ENCODE results near the gene TRIB2.

The TRIB2 gene

DNA sequence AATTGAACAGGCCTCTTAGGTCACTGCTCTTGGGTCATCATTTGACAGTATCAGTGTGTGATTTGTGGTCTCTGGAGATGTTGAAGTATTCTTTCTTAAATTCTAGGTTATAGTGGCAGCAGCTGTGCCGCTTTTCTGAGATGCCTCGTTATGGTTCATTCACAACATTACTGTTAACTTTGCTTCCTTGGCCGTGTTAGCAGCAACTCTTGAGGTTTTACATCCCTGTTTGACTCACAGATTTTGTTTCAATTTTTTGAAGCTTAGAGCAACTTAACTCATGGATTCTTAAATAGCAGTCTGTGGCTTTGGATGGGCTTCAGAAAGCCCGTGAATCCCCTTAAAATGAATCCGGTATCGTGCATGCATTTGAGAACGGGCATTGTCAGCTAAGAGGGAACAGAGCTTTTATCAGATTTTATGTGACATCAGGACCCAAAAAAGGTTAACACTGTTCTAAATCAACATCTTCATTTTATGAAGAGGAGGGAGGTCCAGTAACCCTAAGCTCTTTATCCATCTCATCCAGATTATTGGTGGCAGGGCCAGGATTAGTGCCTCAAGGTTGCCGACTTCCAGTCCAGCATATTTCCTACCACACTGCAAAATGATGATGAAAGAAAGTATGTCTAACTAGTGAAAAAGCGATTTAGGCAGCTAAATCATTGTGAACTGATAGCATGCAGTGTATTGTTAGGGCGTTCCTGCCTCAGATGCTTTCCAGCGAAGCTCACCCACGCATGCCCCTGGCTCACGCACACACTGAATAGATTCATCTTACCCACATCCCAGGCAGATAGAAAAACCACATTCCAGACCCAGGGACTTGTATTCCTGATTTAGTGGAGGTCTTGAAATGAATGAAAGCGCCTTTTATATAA lies 5.1 kb downstream of the TRIB2 start:
- no peak for DNase-seq

GRCh38 chr2:12722447-12723316 lies 5.9 kb downstream of the TRIB2 start:
- no peak for DNase-seq

DNA sequence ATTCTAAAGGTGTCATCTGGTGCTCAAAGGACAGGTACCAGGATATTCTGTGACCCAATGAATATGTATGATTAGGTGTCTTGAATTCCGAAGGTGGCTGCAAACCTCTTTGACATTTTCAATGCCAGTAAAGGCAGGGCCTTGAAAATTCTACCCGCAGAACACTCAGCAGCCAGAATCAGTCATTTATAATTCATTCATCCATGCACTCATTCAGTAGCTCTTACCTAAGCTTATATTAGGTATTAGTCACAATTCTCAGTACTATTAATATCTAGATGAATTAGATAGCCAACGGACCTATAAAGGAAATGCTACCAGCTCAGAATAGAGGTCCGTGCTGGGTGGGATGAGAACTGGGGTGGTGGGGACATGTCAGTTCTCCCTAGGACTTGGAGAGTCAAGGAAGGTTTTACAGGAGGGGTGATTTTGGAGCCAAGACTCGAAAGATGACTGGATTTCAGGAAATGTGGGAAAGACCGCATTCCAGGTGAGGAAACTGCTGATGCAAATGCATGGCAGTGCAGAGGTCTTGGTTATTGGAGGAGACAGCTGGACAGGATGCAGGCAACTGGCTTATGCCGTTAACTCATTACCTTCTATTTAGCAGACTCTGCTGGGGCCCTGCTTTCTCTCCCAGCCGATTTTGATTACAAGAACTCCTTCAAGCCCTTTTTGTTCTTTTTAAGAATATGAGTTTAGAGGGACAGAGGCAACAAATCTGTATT lies 7.2 kb downstream of the TRIB2 start:
- no peak for DNase-seq

GRCh38 chr2:12725233-12726187 lies 8.8 kb downstream of the TRIB2 start:
- no peak for DNase-seq

DNA sequence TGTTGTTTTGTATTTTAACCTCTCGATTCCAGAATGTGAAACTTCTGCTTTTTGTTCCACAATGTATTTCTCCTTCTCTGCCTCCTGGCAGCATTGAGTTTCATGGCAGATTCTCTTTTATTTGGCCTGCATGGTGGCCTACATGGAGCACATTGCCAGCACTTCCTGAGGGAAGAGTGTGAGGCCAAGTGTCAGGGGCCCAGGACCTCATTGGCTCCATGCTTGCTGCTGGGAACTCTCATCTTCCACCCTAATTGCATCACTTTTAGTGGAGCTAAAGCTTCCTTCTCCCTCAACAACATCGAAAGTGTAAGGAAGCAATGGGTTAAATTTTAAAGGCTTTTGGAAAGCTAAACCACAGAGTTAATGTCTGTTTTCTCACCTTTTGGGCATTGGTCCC lies 9.5 kb downstream of the TRIB2 start:
- DNase-seq, result no peak

DNA sequence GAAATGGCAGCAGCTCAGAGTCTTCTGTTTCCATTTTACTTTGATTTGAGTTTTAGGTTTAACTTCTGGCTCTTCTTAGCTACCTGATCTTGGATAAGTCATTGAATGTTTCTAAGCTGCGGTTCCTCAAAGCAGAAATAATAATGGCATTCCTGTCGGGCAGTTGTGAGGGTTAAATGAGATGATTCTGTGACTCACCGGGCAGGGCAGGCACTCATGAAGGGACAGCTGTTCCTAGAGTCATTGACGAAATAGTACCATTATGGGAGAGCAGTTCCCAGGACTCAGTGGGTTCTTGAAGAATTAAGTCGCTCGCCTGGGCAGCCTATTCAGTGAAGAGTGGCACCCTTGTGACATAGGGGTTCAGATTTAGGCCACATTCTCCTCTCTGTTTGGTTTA lies 10.3 kb downstream of the TRIB2 start:
- no peak for DNase-seq

- DNase-seq, result no peak
Observed at GRCh38 chr2:12727641-12728040, 10.9 kb downstream of the TRIB2 start.

GRCh38 chr2:12728221-12728777 lies 11.6 kb downstream of the TRIB2 start:
- peak; percentile 63 to 78 for DNase-seq

DNA sequence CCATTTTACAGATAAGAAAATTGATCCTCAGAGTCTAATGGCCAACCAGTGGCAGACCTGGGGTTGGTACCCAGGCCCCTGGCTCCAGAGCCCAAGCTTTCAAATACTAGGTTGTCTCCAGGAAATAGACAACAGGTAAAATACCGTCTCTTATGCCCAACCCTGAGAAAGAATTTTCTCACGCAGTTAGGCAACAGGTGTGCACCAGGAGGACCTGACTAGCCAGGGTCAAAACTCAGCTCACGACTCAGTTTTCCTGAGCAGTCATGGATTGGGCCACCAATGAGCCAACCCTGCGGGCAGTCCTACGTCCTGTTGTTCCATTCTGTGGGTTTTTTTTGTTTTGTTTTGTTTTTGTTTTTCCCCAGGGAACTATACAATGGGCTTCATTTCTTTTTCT lies 13.5 kb downstream of the TRIB2 start:
- DNase-seq, result no peak

DNA sequence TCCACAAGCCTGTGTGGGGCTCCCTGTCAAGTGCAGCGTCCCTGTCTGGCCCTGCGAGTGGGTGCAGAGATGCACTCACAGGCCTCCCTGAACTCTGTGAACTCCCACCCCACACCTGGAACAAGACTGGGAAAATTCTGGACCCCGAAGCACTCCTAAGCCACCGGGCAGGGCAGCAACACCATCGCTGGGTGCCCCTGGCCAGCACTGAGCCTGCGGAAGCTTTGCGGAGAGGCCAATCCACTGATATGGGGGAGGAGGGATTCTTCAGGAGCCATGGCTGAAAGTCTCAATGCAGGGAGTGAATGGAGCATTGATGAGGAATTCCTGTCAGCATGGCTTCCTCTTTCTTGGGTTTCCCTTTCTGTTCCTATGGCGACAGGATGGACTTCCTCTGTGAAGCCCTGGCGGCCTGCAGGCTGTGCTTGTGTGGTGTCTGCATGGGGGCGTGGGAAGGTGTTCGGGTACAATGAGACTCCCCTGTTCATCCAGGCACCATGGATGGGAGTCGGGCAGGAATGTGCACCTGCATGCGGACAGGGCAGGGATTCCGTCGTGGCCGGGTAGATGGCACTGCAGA lies 15.1 kb downstream of the TRIB2 start:
- DNase-seq, result no peak

GRCh38 chr2:12732651-12733050 lies 15.9 kb downstream of the TRIB2 start:
- no peak for DNase-seq

DNA sequence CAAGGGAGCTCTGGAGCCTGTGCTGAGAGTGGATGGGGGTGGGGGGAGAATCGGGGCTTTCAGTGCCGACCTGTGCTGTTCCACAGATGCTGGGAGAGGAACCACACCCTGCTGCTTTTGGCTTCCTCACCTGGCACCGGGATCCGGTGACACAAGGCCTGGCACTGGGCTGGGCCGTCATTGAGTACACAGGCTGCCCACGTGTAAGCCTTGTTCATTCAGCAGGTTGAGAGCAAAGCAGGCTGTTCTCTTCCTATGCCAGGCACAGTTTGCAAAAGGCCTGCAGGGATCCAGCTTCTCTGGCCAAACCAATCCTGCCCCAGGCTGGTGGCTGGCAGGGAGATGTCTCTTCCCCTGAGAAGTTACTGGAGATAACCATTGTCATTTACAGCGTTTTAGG lies 17.1 kb downstream of the TRIB2 start:
- DNase-seq, result no peak

- no peak for DNase-seq
Observed at GRCh38 chr2:12734914-12735654, 18.3 kb downstream of the TRIB2 start.

DNA sequence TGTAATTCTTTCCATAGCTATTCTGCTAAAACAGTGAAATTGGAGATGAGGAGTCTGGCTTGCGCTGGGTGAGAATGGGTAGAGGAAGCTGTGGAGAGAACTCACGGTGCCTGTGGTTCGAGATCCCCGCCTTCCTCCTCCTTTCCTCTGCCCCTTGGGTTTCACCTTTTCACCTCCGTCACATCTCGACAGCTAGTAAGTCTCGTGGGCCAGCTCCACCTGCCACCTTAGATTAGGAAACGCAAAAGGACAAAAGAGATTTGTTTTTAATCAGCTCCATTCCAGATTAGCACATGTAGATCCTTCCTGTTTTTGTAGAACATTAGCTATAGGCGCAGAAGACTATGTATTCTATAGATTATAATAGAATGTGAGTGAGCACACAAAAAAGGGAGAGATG lies 20.6 kb downstream of the TRIB2 start:
- DNase-seq, result no peak

DNA sequence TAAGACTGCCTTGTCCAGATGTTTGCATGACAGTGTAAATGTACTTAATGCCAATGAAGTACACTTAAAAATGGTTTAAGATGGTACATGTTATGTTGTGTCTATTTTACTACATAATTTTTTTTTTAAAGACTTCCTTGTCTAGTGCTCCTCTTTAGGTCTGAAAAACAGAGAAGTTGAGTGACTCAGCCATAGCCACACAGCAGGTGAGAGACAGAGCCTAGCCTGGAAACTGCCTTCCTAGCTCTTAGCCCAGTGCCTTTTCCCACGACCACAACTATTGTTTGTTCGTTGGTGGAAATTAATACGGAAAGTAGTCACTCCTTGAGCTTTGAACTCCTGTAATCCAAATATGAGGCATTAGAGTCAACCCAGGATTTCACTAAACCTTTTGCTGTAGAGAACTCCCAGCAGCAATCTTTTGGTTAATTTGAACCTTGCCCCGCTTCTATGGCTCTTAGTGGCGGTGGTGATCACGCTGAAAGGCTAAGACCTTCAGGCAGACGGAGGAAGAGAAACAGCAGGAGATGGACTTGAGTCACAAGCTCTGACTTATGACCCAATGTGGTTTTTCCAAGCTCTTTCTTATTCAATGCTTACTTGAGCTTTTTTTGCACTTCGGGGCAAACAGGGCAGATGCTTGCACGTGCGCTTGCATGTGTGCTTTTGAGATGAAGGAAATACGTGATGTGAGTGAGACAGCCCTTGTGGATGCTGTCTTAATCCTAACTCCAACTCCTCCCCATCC lies 21.2 kb downstream of the TRIB2 start:
- no peak for DNase-seq

DNA sequence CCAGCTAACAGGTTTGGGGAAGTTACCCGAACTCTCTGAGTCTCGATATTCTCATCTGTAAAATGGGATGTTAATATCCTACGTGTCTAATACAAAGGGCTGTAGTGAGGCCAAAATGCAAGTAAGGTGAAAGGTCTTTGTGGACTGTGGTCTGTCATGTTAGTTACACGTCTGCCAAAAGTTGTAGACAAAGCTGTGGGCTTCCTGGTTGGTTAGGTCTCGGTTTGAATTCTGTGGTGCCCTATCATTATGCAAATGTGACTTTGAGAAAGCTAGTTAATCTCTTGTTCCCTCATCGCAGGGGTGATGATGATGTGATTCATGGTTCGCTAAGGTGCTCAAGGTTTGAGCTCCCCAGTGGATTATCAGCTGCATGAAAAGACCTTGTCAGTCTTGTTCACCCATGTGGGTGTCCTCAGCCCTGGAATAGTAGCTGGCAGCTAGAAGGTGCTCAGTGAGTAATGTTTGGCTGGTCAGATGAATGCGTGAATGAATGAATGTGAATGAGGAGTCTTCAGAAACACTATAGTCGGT lies 23.1 kb downstream of the TRIB2 start:
- DNase-seq, result no peak

DNA sequence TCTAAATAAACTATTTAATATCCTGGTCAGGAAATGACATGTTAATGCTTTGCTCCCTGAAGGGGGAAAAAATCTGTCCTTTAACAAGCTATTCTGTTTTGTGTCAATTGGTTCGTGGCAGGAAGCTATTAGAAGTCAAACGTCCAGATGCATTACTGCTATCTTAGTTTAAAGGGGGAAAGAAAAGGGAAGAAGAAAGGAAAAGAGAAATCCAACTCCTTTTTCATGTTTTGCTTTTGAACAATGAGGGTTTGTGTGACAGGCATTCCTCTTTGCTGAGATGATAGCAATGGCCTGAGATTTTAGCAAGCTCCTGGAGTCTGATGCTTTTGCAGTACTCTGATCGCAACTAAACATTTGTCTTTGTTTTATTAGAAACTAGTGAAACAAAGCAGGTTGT lies 24.6 kb downstream of the TRIB2 start:
- DNase-seq, result no peak

GRCh38 chr2:12742891-12743290 lies 26.2 kb downstream of the TRIB2 start:
- DNase-seq, result no peak

- DNase-seq, result no peak
Observed at GRCh38 chr2:12750166-12750905, 33.6 kb downstream of the TRIB2 start.

Data from CD4-positive, alpha-beta T cell treated with Interferon alpha-2 for 1 hour (primary cell).